CD4-positive, alpha-beta T cell treated with Interleukin-2 at 100 ng/mL for 4 hours (primary cell): Measurements from ENCODE around the gene NRIP1.

Source experiments
- DNase-seq: peaks from one replicate; pipeline ENCODE4 v3.0.0-alpha.2; 2020; ENCODE audit warnings: low spot score

NRIP1 gene

DNA sequence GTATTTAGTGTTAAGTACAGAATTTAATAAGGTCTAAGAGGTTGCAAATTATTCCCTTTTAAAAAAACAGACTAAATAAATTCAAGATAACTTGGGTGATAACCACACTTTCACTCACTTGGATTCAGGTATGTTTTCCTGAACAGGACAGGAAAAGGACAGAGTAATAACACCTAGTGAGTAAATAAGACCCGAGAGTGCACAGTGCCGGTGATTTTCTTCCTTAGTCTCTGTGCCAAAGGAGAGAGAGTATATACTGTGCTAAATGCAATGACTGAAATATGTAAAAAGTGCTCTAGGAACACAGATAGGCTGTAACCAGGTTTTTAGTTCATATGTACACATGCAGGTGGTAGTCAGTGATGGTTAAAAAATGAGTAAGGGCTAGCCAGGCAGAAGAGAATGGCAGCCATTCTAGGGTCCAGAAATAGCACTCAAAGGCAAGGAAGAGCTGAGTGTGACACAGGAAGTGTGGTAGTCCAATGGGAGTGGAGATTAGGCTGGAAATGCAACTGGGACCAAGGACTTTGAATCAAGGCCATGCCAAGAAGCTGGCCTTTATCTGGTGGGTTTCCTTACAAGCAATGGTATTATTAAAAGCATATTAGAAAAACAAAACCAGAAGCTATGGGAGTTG, 58.1 kb downstream of the NRIP1 start:
- DNase-seq: no peak

DNA sequence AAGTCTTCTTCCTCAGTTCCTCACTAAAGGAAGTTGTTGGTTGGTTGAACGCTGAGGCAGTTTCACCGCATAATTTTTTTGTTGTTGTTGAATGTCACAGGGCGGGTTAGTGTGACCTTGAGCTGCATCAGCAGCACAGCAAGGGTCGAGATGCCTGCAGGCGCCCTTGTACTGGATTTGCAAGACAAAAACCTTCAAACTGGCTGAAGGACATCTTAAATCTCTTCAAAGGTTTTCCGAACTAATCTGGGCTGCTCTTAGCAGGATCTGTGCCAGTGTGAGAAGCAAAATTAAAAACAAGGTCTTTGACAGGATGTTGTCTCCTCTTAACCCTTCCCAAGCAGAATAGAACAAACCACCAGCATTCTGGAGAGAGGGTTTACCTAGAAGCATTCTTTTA, 59.4 kb downstream of the NRIP1 start:
- no peak for DNase-seq

DNA sequence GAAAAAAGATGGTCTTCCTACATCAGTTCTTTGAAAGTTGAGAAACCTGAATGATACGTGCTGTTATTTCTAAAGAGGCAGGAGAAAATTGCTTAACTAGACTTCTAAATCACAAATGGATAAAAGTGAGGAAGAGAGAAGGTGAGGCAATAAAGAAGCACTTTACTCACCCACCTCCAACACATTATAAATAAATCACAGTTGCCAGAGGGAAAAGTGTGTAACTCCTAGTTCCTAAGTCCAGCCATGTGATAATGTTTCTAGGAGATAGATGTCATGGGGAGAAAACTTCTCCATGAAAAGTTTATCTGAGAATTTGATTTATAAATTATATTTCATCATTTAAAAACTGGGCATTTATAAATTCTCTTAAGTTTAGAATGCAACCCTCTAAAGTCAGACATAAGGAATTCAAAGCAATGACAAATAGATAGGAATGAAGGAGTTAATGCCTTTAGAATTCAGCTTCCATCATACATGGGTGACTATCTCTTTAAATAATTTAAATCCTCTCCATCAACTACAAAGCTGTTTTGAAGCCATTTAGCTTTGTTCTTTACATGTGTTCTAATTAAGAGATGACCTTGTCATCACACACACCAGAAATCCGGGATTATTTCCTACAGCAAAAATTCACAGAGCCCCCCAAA, 60.0 kb downstream of the NRIP1 start:
- DNase-seq: no peak

GRCh38 chr21:15003463-15004135, 61.2 kb downstream of the NRIP1 start:
- DNase-seq: no peak

- no peak for DNase-seq
These were observed 62.8 kb downstream of the NRIP1 start for GRCh38 chr21:15001857-15002606.

DNA sequence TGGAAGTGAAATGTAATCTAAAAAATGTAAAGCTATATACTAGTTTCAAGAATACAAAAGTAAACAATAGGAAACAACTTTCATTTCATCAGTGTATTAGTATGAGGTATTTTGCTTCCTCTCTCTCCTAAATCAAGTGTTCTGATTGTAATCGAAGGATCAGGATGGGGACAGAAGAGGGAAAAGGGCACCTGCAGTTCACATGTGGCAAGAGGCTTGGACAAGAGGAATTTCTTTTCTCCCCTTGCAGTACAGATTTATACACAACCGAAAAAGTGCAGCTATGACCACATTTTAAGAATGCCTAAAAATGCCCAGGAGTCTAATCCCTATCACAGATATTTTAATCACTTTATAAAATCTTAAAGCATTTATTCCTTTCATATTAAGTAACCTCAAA, 63.7 kb downstream of the NRIP1 start:
- no peak for DNase-seq

DNA sequence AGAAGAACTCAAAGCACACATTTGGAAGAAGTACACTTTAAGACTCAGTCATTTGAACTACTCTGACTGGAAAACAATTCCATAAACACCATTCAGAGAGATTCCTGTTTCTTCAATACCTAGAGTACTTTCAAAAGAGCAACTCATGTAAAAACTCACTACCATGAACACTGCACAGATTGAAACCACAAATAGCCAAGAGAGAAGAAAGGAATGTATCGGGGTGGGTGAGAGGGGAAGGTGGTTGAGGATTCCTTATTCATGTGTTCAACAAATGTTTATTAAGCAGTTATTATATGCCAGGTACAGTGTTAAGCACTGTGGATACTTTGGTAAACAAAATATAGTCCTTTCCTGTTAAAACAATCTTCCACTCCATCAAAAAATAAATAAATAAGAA, 64.7 kb downstream of the NRIP1 start:
- DNase-seq: no peak

GRCh38 chr21:14998784-14999183, 66.0 kb downstream of the NRIP1 start:
- no peak for DNase-seq

GRCh38 chr21:14998336-14998735, 66.5 kb downstream of the NRIP1 start:
- DNase-seq: no peak

GRCh38 chr21:14995695-14996490, 68.9 kb downstream of the NRIP1 start:
- DNase-seq: no peak

GRCh38 chr21:14995226-14995625, 69.6 kb downstream of the NRIP1 start:
- DNase-seq: no peak

DNA sequence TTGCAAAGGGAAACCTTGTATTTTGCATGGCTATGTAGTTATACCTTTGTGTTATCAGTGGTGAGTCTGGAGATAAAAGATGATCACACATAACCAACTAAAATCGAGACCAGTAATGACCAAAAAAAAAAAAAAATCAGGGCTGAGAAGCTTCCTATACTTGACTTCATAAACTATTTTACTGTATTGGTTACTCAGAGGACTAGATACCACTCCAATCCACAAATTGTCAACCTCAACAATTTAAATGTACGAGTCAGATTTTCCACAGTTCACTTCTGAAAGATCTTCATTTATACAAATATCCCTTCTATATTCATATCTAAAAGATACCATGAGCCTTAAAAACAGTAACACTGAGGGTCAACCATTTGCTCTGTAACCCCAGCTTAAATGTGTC, 71.7 kb downstream of the NRIP1 start:
- DNase-seq: no peak

- DNase-seq: no peak
These were observed 72.8 kb downstream of the NRIP1 start for GRCh38 chr21:14991957-14992356.

- no peak for DNase-seq
These were observed 75.4 kb downstream of the NRIP1 start for GRCh38 chr21:14989359-14989758.

DNA sequence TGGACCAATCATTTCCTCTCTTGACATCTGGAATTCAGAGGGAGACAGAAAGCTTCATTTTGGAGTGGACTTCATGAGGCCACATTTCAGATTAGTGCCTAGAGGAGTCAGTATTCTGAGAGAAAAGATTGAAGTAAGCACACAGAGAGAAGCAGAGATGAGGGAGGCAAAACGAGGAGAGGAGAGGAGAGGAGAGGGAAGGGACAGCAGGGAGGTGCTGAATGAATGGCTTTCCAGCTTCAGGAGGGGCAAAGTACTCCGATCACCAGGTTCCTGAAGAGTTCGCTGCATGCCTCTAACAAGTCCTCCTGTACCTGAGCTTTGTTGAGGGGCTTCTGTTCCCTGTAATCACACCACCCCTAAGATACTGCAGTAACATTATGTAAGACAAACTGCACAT, 76.0 kb downstream of the NRIP1 start:
- no peak for DNase-seq

- DNase-seq: no peak
These were observed 77.2 kb downstream of the NRIP1 start for GRCh38 chr21:14987370-14988170.

GRCh38 chr21:14985306-14985705, 79.5 kb downstream of the NRIP1 start:
- DNase-seq: no peak

DNA sequence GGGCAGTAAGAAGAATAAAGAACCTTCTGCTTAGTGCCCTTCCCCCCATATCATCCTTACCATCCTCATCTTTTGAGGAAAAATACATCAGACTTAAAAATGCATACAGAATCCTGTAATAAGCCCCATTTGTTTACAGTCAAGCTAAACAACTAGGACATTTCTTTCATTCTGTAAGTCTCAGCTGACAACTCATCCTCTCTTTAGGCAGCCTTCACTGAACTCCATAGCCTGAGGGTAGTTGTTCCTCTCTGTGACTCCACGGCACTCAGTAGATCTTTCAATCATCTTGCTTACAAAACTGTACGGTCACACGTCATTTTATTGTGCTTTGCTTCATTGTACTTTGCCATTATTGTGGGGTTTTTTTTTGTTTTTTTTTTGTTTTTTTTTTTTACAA, 82.5 kb downstream of the NRIP1 start:
- no peak for DNase-seq

DNA sequence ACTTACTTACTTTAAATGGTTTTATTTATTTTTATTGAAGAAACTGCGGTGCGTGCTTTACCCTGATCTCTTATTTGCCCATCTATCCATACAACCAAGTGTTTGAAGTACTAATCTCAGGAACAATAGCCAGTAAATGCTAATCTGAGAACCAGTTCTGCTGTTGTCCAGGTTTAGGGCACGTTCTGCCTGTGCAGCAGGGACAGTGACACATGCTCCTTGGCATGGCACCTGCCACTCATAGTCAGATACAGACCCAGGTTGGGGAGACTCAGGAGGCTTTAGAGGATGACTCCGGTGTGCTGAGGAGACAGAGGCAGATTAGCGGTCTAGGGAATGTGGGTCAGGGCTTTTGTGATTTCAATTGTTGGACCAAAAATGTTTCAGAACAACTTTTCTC, 83.6 kb downstream of the NRIP1 start:
- no peak for DNase-seq

- no peak for DNase-seq
These were observed 85.5 kb downstream of the NRIP1 start for GRCh38 chr21:14979264-14979663.

GRCh38 chr21:14977814-14978213, 87.0 kb downstream of the NRIP1 start:
- DNase-seq: no peak
